Loucy (cell line): Measurements from ENCODE around the gene NUTM2G.
"Not testable (repeated sequence)": the region's sequence is repeated elsewhere in the genome, so short reads cannot be mapped to it uniquely, and the experiment has no call there.

Source experiments
- H2AFZ ChIP-seq: fragments of 200-600 bp; sonication (generic); 2 replicates; pipeline ENCODE4 v1.6.0; 2016; ENCODE audit warnings: antibody characterized with exemption, mild to moderate bottlenecking, low read length, moderate library complexity
- H3F3A ChIP-seq: fragments of 200-600 bp; 2 replicates; pipeline ENCODE4 v1.6.0; 2016; ENCODE audit warnings: antibody characterized with exemption, low read depth, mild to moderate bottlenecking
- H3K27me3 ChIP-seq: fragments of 200-600 bp; sonication (generic); 2 replicates; pipeline ENCODE4 v1.6.1; 2014; ENCODE audit warnings: low read length, mild to moderate bottlenecking; ENCODE audit not compliant: insufficient read depth, poor library complexity, severe bottlenecking
- H3K36me3 ChIP-seq: fragments of 200-600 bp; sonication (generic); 2 replicates; pipeline ENCODE4 v1.6.1; 2016; ENCODE audit warnings: low read length; ENCODE audit not compliant: insufficient read depth
- H3K4me1 ChIP-seq: fragments of 200-600 bp; sonication (generic); 2 replicates; pipeline ENCODE4 v1.5.1; 2014; ENCODE audit warnings: low read length, mild to moderate bottlenecking; ENCODE audit not compliant: insufficient read depth, poor library complexity, severe bottlenecking
- H3K4me2 ChIP-seq: fragments of 200-600 bp; sonication (generic); 2 replicates; pipeline ENCODE4 v1.6.0; 2014; ENCODE audit warnings: antibody characterized with exemption, low read length, low read depth, mild to moderate bottlenecking; ENCODE audit not compliant: poor library complexity, severe bottlenecking
- H3K4me3 ChIP-seq: fragments of 200-600 bp; sonication (generic); 2 replicates; pipeline ENCODE4 v1.5.1; 2014; ENCODE audit warnings: low read length, mild to moderate bottlenecking, mixed read lengths; ENCODE audit not compliant: poor library complexity, severe bottlenecking
- H3K79me2 ChIP-seq: fragments of 200-600 bp; sonication (generic); 2 replicates; pipeline ENCODE4 v1.6.1; 2014; ENCODE audit warnings: low read length; ENCODE audit not compliant: insufficient read depth
- H3K9ac ChIP-seq: fragments of 200-600 bp; sonication (generic); 2 replicates; pipeline ENCODE4 v1.6.0; 2014; ENCODE audit warnings: mild to moderate bottlenecking, low read depth, low read length, moderate library complexity; ENCODE audit not compliant: poor library complexity, severe bottlenecking
- H3K9me2 ChIP-seq: fragments of 200-600 bp; sonication (generic); replicated peaks from 2 replicates; pipeline ENCODE4 v1.6.1; 2016; ENCODE audit warnings: low read depth, low read length, mixed read lengths
- H3K9me3 ChIP-seq: fragments of 200-600 bp; sonication (generic); 2 replicates; pipeline ENCODE4 v1.6.1; 2014; ENCODE audit warnings: mild to moderate bottlenecking, antibody characterized with exemption, low read length, low read depth; ENCODE audit not compliant: insufficient read depth
- H4K20me1 ChIP-seq: fragments of 200-600 bp; sonication (generic); 2 replicates; pipeline ENCODE4 v1.6.0; 2014; ENCODE audit warnings: antibody characterized with exemption, low read length, mild to moderate bottlenecking; ENCODE audit not compliant: insufficient read depth, poor library complexity, severe bottlenecking
- EZH2phosphoT487 ChIP-seq: fragments of 200-600 bp; IDR thresholded peaks from 2 replicates; pipeline ENCODE4 v1.6.1; 2018; ENCODE audit warnings: antibody characterized with exemption, mild to moderate bottlenecking, moderate library complexity, borderline replicate concordance
- TF ChIP-seq, protein P1 (sequence below): fragments of 200-600 bp; sonication (generic); conservative IDR thresholded peaks from 2 replicates; pipeline ENCODE4 v1.5.1; 2014; ENCODE audit warnings: mild to moderate bottlenecking, antibody characterized with exemption, low read length

NUTM2G gene, protein sequence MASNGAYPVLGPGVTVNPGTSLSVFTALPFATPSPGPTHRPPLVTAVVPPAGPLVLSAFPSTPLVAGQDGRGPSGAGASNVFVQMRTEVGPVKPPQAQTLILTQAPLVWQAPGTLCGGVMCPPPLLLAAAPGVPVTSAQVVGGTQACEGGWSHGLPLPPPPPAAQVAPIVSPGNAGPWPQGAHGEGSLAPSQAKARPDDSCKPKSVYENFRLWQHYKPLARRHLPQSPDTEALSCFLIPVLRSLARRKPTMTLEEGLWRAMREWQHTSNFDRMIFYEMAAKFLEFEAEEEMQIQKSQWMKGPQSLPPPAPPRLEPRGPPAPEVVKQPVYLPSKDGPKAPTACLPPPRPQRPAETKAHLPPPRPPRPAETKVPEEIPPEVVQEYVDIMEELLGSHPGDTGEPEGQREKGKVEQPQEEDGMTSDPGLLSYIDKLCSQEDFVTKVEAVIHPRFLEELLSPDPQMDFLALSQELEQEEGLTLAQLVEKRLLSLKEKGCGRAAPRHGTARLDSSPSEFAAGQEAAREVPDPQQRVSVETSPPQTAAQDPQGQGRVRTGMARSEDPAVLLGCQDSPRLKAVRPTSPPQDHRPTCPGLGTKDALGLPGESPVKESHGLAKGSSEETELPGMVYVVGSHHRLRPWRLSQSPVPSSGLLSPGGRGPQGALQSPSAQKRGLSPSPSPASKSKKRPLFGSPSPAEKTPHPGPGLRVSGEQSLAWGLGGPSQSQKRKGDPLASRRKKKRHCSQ

DNA sequence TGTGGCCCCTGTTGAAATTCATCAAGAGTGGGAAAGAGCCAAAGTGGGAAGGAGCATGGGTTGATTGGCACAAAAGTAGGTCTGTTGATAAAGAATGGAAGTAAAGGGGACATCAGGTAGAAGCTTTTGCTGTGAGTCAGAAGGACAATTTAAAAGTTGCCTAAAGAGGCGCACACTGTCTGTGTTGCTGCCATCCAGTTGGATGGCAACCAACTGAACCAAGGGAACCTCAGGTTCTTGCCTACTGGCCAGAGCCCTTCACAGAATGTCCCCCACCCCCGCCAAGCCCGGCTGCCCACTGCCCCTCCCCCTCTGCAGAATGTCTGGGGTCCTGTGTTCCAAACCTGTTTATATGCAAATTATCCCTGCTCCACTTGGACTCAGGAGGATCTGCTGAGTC is at the start of gene NUTM2G:
TSS of gene NUTM2G (plus strand) at position 301 of the 400 bp plus-strand sequence. CDS start 182 bp downstream, outside the sequence.
- H3K27me3 ChIP-seq, H3K4me1 ChIP-seq, H3K4me3 ChIP-seq, H3F3A ChIP-seq, H3K36me3 ChIP-seq, H3K9me3 ChIP-seq, H2AFZ ChIP-seq, H3K9ac ChIP-seq, H3K79me2 ChIP-seq, H4K20me1 ChIP-seq, H3K4me2 ChIP-seq, H3K9me2 ChIP-seq: not testable (repeated sequence)

DNA sequence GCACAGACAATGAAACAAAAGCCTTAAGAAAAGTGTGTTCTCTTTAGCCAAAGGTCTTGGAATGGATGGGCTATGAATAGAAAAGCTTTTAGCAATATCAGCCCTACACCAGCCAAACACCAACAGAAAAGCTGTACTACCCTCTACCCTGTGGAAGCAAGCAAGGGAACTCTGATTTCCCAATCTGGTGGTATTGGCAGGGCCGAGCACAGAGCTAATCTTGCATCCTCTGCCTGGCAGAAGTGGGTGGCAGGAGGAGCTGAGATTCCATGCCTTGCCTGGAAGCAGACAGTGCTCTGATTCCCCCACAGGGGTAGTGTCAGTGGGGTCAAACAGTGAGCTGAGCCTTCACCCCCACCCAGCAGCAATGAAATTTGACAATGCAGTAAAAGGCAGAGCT is 44.7 kb upstream of the NUTM2G start:
- Histone ChIP-seq H4K20me1 (no peaks in the 10 kb centered on the region), H3K4me3 (no peak overlapping the region), H2AFZ (no peak overlapping the region), H3K79me2 (no peaks in the 10 kb centered on the region), H3K9ac (no peak overlapping the region), H3K9me3 (no peaks in the 10 kb centered on the region), H3K27me3 (no peaks in the 10 kb centered on the region), H3K4me1 (no peaks in the 10 kb centered on the region), H3K9me2 (no peaks in the 10 kb centered on the region), H3K36me3 (no peaks in the 10 kb centered on the region), H3K4me2 (no peak overlapping the region), H3F3A (no peaks in the 10 kb centered on the region)
- no peak for TF ChIP-seq EZH2phosphoT487
- TF ChIP-seq, protein P1, sequence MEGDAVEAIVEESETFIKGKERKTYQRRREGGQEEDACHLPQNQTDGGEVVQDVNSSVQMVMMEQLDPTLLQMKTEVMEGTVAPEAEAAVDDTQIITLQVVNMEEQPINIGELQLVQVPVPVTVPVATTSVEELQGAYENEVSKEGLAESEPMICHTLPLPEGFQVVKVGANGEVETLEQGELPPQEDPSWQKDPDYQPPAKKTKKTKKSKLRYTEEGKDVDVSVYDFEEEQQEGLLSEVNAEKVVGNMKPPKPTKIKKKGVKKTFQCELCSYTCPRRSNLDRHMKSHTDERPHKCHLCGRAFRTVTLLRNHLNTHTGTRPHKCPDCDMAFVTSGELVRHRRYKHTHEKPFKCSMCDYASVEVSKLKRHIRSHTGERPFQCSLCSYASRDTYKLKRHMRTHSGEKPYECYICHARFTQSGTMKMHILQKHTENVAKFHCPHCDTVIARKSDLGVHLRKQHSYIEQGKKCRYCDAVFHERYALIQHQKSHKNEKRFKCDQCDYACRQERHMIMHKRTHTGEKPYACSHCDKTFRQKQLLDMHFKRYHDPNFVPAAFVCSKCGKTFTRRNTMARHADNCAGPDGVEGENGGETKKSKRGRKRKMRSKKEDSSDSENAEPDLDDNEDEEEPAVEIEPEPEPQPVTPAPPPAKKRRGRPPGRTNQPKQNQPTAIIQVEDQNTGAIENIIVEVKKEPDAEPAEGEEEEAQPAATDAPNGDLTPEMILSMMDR = no peak

DNA sequence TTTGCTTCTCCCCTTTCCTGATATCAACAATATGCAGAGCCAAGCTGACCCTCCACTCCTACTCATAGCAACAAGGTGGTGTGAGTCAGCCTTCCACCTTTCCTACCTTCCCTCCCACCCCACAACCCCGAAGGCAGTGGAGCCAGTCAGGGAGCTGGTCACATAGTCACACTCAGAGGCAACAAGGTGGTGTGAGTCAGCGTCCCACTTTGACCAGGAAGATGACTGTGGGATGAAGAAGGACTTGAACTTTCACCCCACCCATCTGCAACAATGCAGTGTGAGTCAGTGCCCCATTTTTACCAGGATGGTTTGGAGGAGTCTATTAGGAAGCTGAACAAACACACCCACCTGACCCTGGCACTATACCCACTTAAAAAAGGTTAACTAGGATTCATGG is 44.2 kb upstream of the NUTM2G start:
- H3K36me3 ChIP-seq = no peaks in the 10 kb centered on the region

More for the DNA sequence above, 44.2 kb upstream of the NUTM2G start:
- Histone ChIP-seq H2AFZ (no peak overlapping the region), H3K9me3 (no peaks in the 10 kb centered on the region), H3F3A (no peaks in the 10 kb centered on the region), H3K27me3 (no peaks in the 10 kb centered on the region), H3K9me2 (no peaks in the 10 kb centered on the region), H3K79me2 (no peaks in the 10 kb centered on the region), H3K4me3 (no peak overlapping the region), H3K4me1 (no peaks in the 10 kb centered on the region), H3K9ac (no peak overlapping the region), H3K4me2 (no peak overlapping the region), H4K20me1 (no peaks in the 10 kb centered on the region)
- TF ChIP-seq EZH2phosphoT487 = no peak
- TF ChIP-seq, protein P1 = no peak
